Measurements from ENCODE around the gene CAPN5.

- TF ChIP-seq CTCF (IDR thresholded peaks at IDR 0.05) (no peak), EP300 (IDR thresholded peaks at IDR 0.05) (no peak)
These were observed 8.8 kb upstream of the CAPN5 start for GRCh38 chr11:77057938-77058474.
